ENCODE measurements around the gene TERT.
"Not testable (repeated sequence)": the region's sequence is repeated elsewhere in the genome, so short reads cannot be mapped to it uniquely, and the experiment has no call there.

The TERT gene

GRCh38 chr5:1330847-1331831 lies 36.3 kb upstream of the TERT start:
- DNase-seq = no peak

GRCh38 chr5:1330146-1330846 lies 35.4 kb upstream of the TERT start:
- DNase-seq = no peak

GRCh38 chr5:1329111-1329579 lies 34.3 kb upstream of the TERT start:
- DNase-seq = no peak

GRCh38 chr5:1328237-1329110 lies 33.6 kb upstream of the TERT start:
- not testable (repeated sequence) for DNase-seq

- DNase-seq = not testable (repeated sequence)
Observed at GRCh38 chr5:1326901-1327756, 32.3 kb upstream of the TERT start.

- DNase-seq = not testable (repeated sequence)
Observed at GRCh38 chr5:1326532-1326875, 31.6 kb upstream of the TERT start.

- no peak for DNase-seq
Observed at GRCh38 chr5:1325870-1326531, 31.1 kb upstream of the TERT start.

GRCh38 chr5:1325191-1325741 lies 30.4 kb upstream of the TERT start:
- DNase-seq = no peak

GRCh38 chr5:1324719-1325190 lies 29.9 kb upstream of the TERT start:
- no peak for DNase-seq

GRCh38 chr5:1324301-1324700 lies 29.4 kb upstream of the TERT start:
- no peak for DNase-seq

GRCh38 chr5:1323803-1324173 lies 28.9 kb upstream of the TERT start:
- DNase-seq = no peak

- no peak for DNase-seq
Observed at GRCh38 chr5:1322955-1323802, 28.3 kb upstream of the TERT start.

- no peak for DNase-seq
Observed at GRCh38 chr5:1322036-1322900, 27.4 kb upstream of the TERT start.

GRCh38 chr5:1321576-1321975 lies 26.7 kb upstream of the TERT start:
- no peak for DNase-seq

GRCh38 chr5:1320436-1321344 lies 25.8 kb upstream of the TERT start:
- DNase-seq = no peak

- DNase-seq = no peak
Observed at GRCh38 chr5:1319436-1320256, 24.8 kb upstream of the TERT start.

- DNase-seq = no peak
Observed at GRCh38 chr5:1318659-1319251, 23.9 kb upstream of the TERT start.
